Hepatocyte (in vitro differentiated cells): Measurements from ENCODE around the gene KSR2. TPM values are rescaled to one million over a fixed set of nuclear protein-coding genes. Genes with fewer than 3 reads are reported as not detected.
A peak's percentile ranks its signal among the peaks of the same experiment; 100 is the strongest.
"Not testable (repeated sequence)": the region's sequence is repeated elsewhere in the genome, so short reads cannot be mapped to it uniquely, and the experiment has no call there.

Experiments
- DNase-seq: peaks from one replicate; pipeline ENCODE4 v3.0.0-alpha.2; 2016; ENCODE audit warnings: low spot score
- H2AFZ ChIP-seq: fragments of 200-600 bp; sonication (generic); 2 replicates; pipeline ENCODE4 v1.6.0; 2016; ENCODE audit warnings: antibody characterized with exemption, mild to moderate bottlenecking
- H3K27ac ChIP-seq: fragments of 200-600 bp; sonication (generic); 2 replicates; pipeline ENCODE4 v1.5.1; 2016; ENCODE audit warnings: mild to moderate bottlenecking
- H3K27me3 ChIP-seq: fragments of 200-600 bp; sonication (generic); 2 replicates; pipeline ENCODE4 v1.6.1; 2016
- H3K36me3 ChIP-seq: fragments of 200-600 bp; sonication (generic); replicated peaks from 2 replicates; pipeline ENCODE4 v1.5.1; 2016; ENCODE audit warnings: low read depth; ENCODE audit not compliant: insufficient read depth
- H3K4me1 ChIP-seq: fragments of 200-600 bp; sonication (generic); 2 replicates; pipeline ENCODE4 v1.5.1; 2016; ENCODE audit warnings: mild to moderate bottlenecking, moderate library complexity; ENCODE audit not compliant: insufficient read depth
- H3K4me2 ChIP-seq: fragments of 200-600 bp; sonication (generic); 2 replicates; pipeline ENCODE4 v1.6.0; 2016
- H3K4me3 ChIP-seq: fragments of 200-600 bp; sonication (generic); 2 replicates; pipeline ENCODE4 v1.5.1; 2016; ENCODE audit warnings: mild to moderate bottlenecking
- H3K79me2 ChIP-seq: fragments of 200-600 bp; sonication (generic); 2 replicates; pipeline ENCODE4 v1.6.0; 2017; ENCODE audit warnings: mild to moderate bottlenecking
- H3K9me2 ChIP-seq: fragments of 200-600 bp; sonication (generic); replicated peaks from 2 replicates; pipeline ENCODE4 v1.6.0; 2017; ENCODE audit warnings: mild to moderate bottlenecking; ENCODE audit not compliant: insufficient read depth
- H3K9me3 ChIP-seq: fragments of 200-600 bp; sonication (generic); 2 replicates; pipeline ENCODE4 v1.5.1; 2016; ENCODE audit warnings: low read depth, mild to moderate bottlenecking
- H4K20me1 ChIP-seq: fragments of 200-600 bp; sonication (generic); 2 replicates; pipeline ENCODE4 v1.6.0; 2016; ENCODE audit warnings: mild to moderate bottlenecking; ENCODE audit not compliant: insufficient read depth, poor library complexity, severe bottlenecking
- CTCF ChIP-seq: fragments of 200-600 bp; sonication (generic); IDR thresholded peaks from 2 replicates; pipeline ENCODE4 v1.5.1; 2016; ENCODE audit warnings: antibody characterized with exemption, mild to moderate bottlenecking; ENCODE audit not compliant: poor library complexity
- EZH2 ChIP-seq: fragments of 200-600 bp; sonication (generic); IDR thresholded peaks from 2 replicates; pipeline ENCODE4 v1.6.1; 2016; ENCODE audit warnings: antibody characterized with exemption, mild to moderate bottlenecking, borderline replicate concordance
- EZH2phosphoT487 ChIP-seq: fragments of 200-600 bp; sonication (generic); IDR thresholded peaks from one replicate; pipeline ENCODE4 v1.6.1; 2018; ENCODE audit warnings: antibody characterized with exemption, mild to moderate bottlenecking, low read depth, moderate library complexity; ENCODE audit not compliant: unreplicated experiment, severe bottlenecking
- WGBS: methylation state at CpG from one replicate; pipeline ENCODE4 v1.1.6; 2016; ENCODE audit warnings: low lambda C conversion rate; ENCODE audit errors: missing lambda C conversion rate; 5-methylcytosine and 5-hydroxymethylcytosine counted together
- polyA plus RNA-seq: library from polyadenylated mRNA; unstranded; fragments of >200 nt; fragmentation: Nextera tagmentation; extraction: Ambion mirVana; gene quantifications from 2 replicates; pipeline ENCODE4 v1.2.1, GENCODE V29; 2016
- total RNA-seq: library from RNA; depleted of rRNA; stranded (reverse); fragments of >200 nt; gene quantifications from 2 replicates; pipeline ENCODE4 v1.2.3, GENCODE V29; 2014

The KSR2 gene
- total and polyA plus RNA-seq, 2 experiments from 2014 or later, result 0.37 to 0.46 TPM

GRCh38 chr12:117874842-117875434 lies 93.9 kb downstream of the KSR2 start:
- H3K4me1 ChIP-seq, result no peaks in the 10 kb centered on the region
- H2AFZ ChIP-seq, result no peak overlapping the region
- H3K4me2 ChIP-seq, result no peak overlapping the region
- H4K20me1 ChIP-seq, result no peaks in the 10 kb centered on the region
- no peak overlapping the region for H3K4me3 ChIP-seq
- H3K79me2 ChIP-seq, result no peaks in the 10 kb centered on the region
- 34% methylated on average over 19 of the region's 19 CpGs for WGBS
- peaks cover 10% of the 10 kb centered on the region for H3K27me3 ChIP-seq
- H3K9me3 ChIP-seq, result no peaks in the 10 kb centered on the region
- no peaks in the 10 kb centered on the region for H3K36me3 ChIP-seq
- H3K9me2 ChIP-seq, result no peaks in the 10 kb centered on the region
- TF ChIP-seq CTCF, result peak; percentile 78
- TF ChIP-seq EZH2, result no peak
- DNase-seq, result peak; percentile 81
- no peak overlapping the region for H3K27ac ChIP-seq

GRCh38 chr12:117874198-117874597 lies 94.6 kb downstream of the KSR2 start:
- H3K27ac ChIP-seq, H4K20me1 ChIP-seq, H3K4me3 ChIP-seq, H3K4me2 ChIP-seq, H3K27me3 ChIP-seq, H3K36me3 ChIP-seq, H3K79me2 ChIP-seq, H2AFZ ChIP-seq, H3K9me3 ChIP-seq, DNase-seq, H3K4me1 ChIP-seq, H3K9me2 ChIP-seq: not testable (repeated sequence)
- 85% methylated on average over 3 of the region's 3 CpGs for WGBS

GRCh38 chr12:117872546-117873169 lies 96.1 kb downstream of the KSR2 start:
- no peak overlapping the region for H3K4me2 ChIP-seq
- WGBS, result 91% methylated on average over 7 of the region's 7 CpGs
- TF ChIP-seq EZH2 (no peak), CTCF (no peak), EZH2phosphoT487 (no peak)
- H3K9me3 ChIP-seq, result no peaks in the 10 kb centered on the region
- no peak overlapping the region for H3K4me3 ChIP-seq
- no peaks in the 10 kb centered on the region for H4K20me1 ChIP-seq
- no peak for DNase-seq
- peaks cover 10% of the 10 kb centered on the region for H3K27me3 ChIP-seq
- no peak overlapping the region for H2AFZ ChIP-seq
- no peaks in the 10 kb centered on the region for H3K9me2 ChIP-seq
- no peak overlapping the region for H3K27ac ChIP-seq
- no peaks in the 10 kb centered on the region for H3K36me3 ChIP-seq
- H3K4me1 ChIP-seq, result no peaks in the 10 kb centered on the region
- no peaks in the 10 kb centered on the region for H3K79me2 ChIP-seq

- H2AFZ ChIP-seq, result no peak overlapping the region
- H3K4me3 ChIP-seq, result no peak overlapping the region
- H3K9me3 ChIP-seq, result no peaks in the 10 kb centered on the region
- 86% methylated on average over 8 of the region's 8 CpGs for WGBS
- H3K27me3 ChIP-seq, result no peaks in the 10 kb centered on the region
- no peak for DNase-seq
- no peaks in the 10 kb centered on the region for H3K9me2 ChIP-seq
- H3K4me2 ChIP-seq, result no peak overlapping the region
- no peaks in the 10 kb centered on the region for H3K79me2 ChIP-seq
- H4K20me1 ChIP-seq, result no peaks in the 10 kb centered on the region
- no peak overlapping the region for H3K27ac ChIP-seq
- H3K36me3 ChIP-seq, result no peaks in the 10 kb centered on the region
- no peak for TF ChIP-seq EZH2phosphoT487
- no peak for TF ChIP-seq EZH2
- H3K4me1 ChIP-seq, result no peaks in the 10 kb centered on the region
Observed at GRCh38 chr12:117869551-117869950, 99.2 kb downstream of the KSR2 start.
